Measurements from ENCODE around the gene TPCN1. TPM values are rescaled to one million over a fixed set of nuclear protein-coding genes. Genes with fewer than 3 reads are reported as not detected.

Gene TPCN1
- total and polyA plus RNA-seq, 2 of the 8 experiments (the other 6 are each of a cell fraction or from before 2014, with no cell fraction given): 14.9 to 21.4 TPM

DNA sequence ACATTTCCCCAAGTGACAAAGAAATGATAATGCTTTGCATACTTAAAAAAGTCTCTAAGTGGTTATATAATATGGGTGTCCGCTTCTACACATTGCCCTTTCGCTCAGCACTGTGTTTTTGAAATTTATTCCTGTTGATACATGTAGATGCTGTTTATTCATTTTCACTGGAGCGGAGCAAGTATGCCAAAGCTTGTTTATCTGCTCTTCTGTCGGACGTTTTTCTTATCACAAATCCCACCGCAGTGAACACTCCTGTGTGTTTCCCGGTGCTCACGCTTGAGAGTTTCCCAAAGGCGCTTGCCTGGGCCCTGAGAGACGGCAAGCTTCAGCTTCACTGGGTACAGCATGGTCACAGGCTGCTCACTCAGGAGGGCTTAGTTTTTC is 50.2 kb downstream of the TPCN1 start (continued):
- TF ChIP-seq, protein P1, sequence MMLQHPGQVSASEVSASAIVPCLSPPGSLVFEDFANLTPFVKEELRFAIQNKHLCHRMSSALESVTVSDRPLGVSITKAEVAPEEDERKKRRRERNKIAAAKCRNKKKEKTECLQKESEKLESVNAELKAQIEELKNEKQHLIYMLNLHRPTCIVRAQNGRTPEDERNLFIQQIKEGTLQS (IDR thresholded peaks at IDR 0.05; ENCODE audit: insufficient read depth, low read depth, low read length): no peak

Measured in H1 (cell line).